Measurements from ENCODE around the gene SHE. TPM values are rescaled to one million over a fixed set of nuclear protein-coding genes. Genes with fewer than 3 reads are reported as not detected.

SHE gene
- total RNA-seq, 1 donor from 2014 or later: 0.04 TPM

DNA sequence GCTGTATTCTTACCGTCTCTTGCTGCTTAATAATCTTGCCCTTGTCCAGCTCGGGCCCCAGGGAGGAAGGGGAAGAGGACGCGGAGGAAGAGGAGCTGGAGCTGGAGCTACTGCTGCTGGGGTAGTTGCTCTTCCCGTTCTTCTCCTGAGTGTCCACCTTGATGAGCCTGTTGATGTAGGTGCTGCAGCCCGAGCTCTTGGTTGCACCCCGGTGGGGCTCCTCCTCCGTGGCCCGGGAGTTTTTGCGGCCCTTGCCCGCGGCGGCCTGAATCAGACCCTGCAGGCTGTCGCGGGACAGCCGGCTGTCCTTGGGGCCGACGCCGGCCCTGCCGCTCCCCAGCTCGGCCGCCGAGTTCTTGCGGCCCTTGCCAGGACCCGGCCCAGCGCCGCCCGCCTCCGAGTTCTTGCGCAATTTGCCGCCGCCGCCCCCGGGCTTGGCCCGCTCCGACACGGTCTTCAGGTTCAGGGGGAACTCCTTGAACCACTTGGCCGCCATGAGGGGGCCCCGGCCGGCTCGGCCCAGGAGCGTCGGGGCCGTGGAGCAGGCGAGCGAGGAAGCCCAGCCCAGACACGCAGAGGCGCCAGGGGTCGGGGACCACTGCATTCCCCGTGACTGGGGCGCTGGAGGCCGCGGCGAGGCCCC lies 668 bp downstream of the SHE start:
- Mint-ChIP-seq H3K4me3 (peak overlapping the region; percentile 44), H3K4me1 (peaks cover 19% of the 10 kb centered on the region), H3K27me3 (peaks cover 28% of the 10 kb centered on the region), H3K36me3 (ENCODE audit: low read depth) (no peaks in the 10 kb centered on the region), H3K27ac (no peak overlapping the region), H3K9me3 (peaks cover 2% of the 10 kb centered on the region)
- ChIA-PET CTCF (no interaction called here), POLR2A (interaction anchor here (1.3 kb wide), 1 partner anchor 9 kb away, joined by 5 read pairs; no protein-coding TSS in a partner anchor)
- ATAC-seq (ENCODE audit: low read depth) (peak; percentile 35), DNase-seq (peak; percentile 34)
- intact Hi-C loops (cut with micrococcal nuclease): no loop called here
- TF ChIP-seq, protein P1, sequence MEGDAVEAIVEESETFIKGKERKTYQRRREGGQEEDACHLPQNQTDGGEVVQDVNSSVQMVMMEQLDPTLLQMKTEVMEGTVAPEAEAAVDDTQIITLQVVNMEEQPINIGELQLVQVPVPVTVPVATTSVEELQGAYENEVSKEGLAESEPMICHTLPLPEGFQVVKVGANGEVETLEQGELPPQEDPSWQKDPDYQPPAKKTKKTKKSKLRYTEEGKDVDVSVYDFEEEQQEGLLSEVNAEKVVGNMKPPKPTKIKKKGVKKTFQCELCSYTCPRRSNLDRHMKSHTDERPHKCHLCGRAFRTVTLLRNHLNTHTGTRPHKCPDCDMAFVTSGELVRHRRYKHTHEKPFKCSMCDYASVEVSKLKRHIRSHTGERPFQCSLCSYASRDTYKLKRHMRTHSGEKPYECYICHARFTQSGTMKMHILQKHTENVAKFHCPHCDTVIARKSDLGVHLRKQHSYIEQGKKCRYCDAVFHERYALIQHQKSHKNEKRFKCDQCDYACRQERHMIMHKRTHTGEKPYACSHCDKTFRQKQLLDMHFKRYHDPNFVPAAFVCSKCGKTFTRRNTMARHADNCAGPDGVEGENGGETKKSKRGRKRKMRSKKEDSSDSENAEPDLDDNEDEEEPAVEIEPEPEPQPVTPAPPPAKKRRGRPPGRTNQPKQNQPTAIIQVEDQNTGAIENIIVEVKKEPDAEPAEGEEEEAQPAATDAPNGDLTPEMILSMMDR (IDR thresholded peaks at IDR 0.05): no peak

DNA sequence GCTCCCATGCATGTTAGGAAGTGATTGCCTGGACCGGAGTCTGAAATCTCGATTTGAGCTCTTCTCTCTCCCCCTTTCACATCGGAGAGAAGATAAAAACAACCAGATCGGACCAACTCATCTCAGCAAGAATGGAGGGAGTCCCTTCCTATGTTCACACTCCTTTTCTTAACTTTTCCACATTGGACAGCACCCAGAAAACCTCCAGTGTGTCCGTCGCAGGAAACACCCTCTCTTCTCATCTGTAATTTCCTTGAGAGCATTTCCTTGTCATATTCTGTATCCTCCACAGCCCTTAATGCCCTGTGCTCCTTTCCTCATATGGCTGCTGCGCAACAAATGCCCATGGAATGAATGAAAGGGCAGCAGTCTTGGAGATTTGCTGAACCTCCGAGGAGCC lies 1.7 kb downstream of the SHE start:
- ChIA-PET CTCF (interaction anchor here (0.8 kb wide), 1 partner anchor 97 kb away, joined by 3 read pairs; no protein-coding TSS in a partner anchor), POLR2A (interaction anchor here (1.0 kb wide), 1 partner anchor 55 kb away, joined by 6 read pairs; no protein-coding TSS in a partner anchor)
- Mint-ChIP-seq H3K4me3 (no peak overlapping the region), H3K9me3 (no peaks in the 10 kb centered on the region), H3K36me3 (ENCODE audit: low read depth) (no peaks in the 10 kb centered on the region), H3K4me1 (peaks cover 28% of the 10 kb centered on the region), H3K27me3 (peaks cover 28% of the 10 kb centered on the region), H3K27ac (no peak overlapping the region)
- no peak for ATAC-seq (ENCODE audit: low read depth)
- intact Hi-C loops (cut with micrococcal nuclease): no loop called here
- DNase-seq: no peak
- TF ChIP-seq, protein P1 (IDR thresholded peaks at IDR 0.05): no peak

DNA sequence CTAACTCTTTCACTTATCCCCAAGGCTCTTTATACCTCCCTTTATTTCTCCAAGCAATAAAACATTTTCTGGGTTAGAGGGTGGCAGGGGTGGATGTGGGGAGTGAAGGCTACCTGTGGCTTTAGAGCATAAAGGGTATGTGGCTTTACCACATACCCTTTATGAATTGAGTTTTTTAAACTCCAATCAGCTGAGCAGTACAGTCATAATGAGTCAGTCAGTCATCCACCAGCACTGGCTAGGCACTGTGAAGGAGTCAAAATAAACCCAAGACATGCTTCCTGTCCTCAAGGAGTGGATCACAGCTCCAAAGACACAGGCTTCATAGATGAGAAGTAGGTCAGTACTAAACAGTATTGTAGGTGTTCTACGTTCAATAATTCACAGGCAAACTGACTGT lies 2.8 kb downstream of the SHE start:
- Mint-ChIP-seq H3K4me1 (peaks cover 31% of the 10 kb centered on the region), H3K27me3 (peaks cover 28% of the 10 kb centered on the region), H3K27ac (no peak overlapping the region), H3K9me3 (no peaks in the 10 kb centered on the region), H3K36me3 (ENCODE audit: low read depth) (no peaks in the 10 kb centered on the region), H3K4me3 (no peak overlapping the region)
- ATAC-seq (ENCODE audit: low read depth): no peak
- no peak for DNase-seq
- ChIA-PET CTCF (no interaction called here), POLR2A (no interaction called here)
- TF ChIP-seq, protein P1 (IDR thresholded peaks at IDR 0.05): no peak
- intact Hi-C loops (cut with micrococcal nuclease): no loop called here

DNA sequence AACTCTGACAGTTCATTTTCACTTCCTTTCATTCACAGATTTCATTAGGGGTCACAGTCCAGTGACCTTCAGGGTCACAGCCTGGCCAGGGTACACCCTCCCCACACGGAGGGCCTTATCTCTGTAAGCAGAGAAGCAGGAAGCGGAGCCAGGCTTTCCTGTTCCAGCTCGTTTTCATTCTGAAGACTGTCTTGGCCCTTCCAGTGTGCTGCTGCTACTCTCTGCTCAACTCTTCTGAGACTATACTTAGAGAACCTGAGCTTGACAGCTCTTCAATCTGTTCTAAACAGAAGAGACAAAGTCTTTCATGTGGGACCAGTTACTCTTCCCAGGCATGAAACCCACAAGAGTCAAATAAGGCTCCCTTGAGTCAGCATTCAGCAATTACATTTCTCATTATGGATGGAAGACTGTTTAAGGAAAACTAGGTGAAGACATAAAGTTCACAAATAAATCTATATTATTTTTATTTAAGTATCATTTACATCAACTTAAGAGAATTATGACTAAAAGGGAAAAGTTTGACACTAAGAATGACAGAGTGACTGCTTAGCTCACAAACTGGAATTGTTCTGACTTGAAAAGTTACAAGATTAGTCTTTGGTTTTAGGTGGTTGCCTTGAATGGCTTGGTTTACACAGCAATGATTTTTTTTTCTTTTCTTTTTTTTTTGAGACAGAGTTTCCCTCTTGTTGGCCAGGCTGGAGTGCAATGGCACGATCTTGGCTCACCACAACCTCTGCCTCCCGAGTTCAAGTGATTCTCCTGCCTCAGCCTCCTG lies 5.0 kb downstream of the SHE start:
- H3K4me3 Mint-ChIP-seq: peak overlapping the region; percentile 44
- intact Hi-C loops (cut with micrococcal nuclease): loop anchor here (1.0 kb wide), 1 partner anchor 61 kb away; the partner anchor contains the start of gene UBE2Q1
- ChIA-PET CTCF (interaction anchor here (0.9 to 1.1 kb wide), 2 partner anchors 16 to 447 kb away, joined by 4 read pairs; no protein-coding TSS in a partner anchor), POLR2A (interaction anchor here (0.7 to 1.1 kb wide), 2 partner anchors 110 to 439 kb away, joined by 4 to 7 read pairs; partner anchors contain the start of gene PMVK)
- TF ChIP-seq, protein P1 (IDR thresholded peaks at IDR 0.05): no peak
- peak overlapping the region; percentile 76 for H3K27ac Mint-ChIP-seq
- ATAC-seq (ENCODE audit: low read depth) (peak; percentile 76), DNase-seq (peak; percentile 22)
- peaks cover 48% of the 10 kb centered on the region for H3K4me1 Mint-ChIP-seq
- no peaks in the 10 kb centered on the region for H3K36me3 Mint-ChIP-seq (ENCODE audit: low read depth)
- no peaks in the 10 kb centered on the region for H3K9me3 Mint-ChIP-seq
- H3K27me3 Mint-ChIP-seq: peaks cover 15% of the 10 kb centered on the region

DNA sequence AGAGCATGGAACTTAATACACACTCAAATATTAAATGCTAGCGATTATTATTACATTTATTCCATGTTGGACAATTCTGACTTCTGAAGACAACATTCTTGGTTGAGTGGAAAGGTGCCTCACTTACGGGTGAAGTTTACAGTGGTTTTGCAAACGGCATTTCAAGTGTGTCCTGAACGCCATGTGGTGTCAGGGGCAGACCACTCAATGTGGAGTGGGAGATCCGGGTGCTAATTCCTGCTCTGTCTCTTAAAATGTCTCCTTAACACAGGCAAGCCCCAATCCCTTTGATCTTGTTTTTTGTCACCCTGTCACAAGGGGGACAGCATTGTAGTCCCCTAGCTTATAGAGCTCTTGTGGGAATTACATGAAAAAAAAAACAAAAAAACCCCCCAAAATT lies 5.8 kb downstream of the SHE start:
- peaks cover 15% of the 10 kb centered on the region for H3K27me3 Mint-ChIP-seq
- POLR2A ChIA-PET: interaction anchor here (1.1 kb wide), 1 partner anchor 111 kb away, joined by 7 read pairs; no protein-coding TSS in a partner anchor
- CTCF ChIA-PET: interaction anchor here (1.1 kb wide), 1 partner anchor 15 kb away, joined by 4 read pairs; no protein-coding TSS in a partner anchor
- no peak for ATAC-seq (ENCODE audit: low read depth)
- intact Hi-C loops (cut with micrococcal nuclease): no loop called here
- no peak for DNase-seq
- no peaks in the 10 kb centered on the region for H3K36me3 Mint-ChIP-seq (ENCODE audit: low read depth)
- H3K4me3 Mint-ChIP-seq: no peak overlapping the region
- peaks cover 55% of the 10 kb centered on the region for H3K4me1 Mint-ChIP-seq
- H3K27ac Mint-ChIP-seq: no peak overlapping the region
- no peaks in the 10 kb centered on the region for H3K9me3 Mint-ChIP-seq
- TF ChIP-seq, protein P1 (IDR thresholded peaks at IDR 0.05): no peak
